Hindlimb muscle (tissue), 1 donor: ENCODE measurements around the gene NBPF3. TPM values are rescaled to one million over a fixed set of nuclear protein-coding genes. Genes with fewer than 3 reads are reported as not detected.
"Not testable (repeated sequence)": the region's sequence is repeated elsewhere in the genome, so short reads cannot be mapped to it uniquely, and the experiment has no call there.

Source experiments
- DNase-seq: peaks from one replicate; pipeline ENCODE4 v3.0.0-alpha.2; 2013
- polyA plus RNA-seq: library from polyadenylated mRNA; unstranded; fragments of 120-200 nt; gene quantifications from one replicate; pipeline ENCODE4 v1.2.1, GENCODE V29; 2013; ENCODE audit not compliant: insufficient read length

The NBPF3 gene
- 12.6 TPM for polyA plus RNA-seq

- peak; percentile 92 for DNase-seq
Measured at GRCh38 chr1:21439721-21440629, at the start of gene NBPF3. Gene NBPF3, plus strand, starts transcription at chr1:21440137. Its CDS starts 4,950 bp downstream, at chr1:21445087.

DNA sequence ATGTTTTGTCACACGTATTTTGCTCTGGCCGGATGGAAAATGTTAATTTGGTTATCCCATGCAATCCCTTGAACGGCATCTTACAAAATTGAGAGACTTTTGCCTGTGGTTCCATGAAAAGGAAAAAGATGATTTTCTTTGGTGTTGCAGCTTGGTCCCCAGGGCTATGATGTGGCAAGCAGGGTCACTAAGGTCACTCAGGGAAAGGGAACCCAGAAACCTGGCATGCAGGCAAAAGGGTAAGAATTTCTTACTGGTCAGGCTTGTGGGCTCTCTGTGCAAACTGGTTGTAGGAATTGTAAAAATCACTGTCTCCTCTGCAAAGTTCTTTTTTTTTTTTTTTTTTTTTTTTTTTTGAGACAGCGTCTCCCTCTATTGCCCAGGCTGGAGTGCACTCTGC lies 48.4 kb upstream of the NBPF3 start:
- no peak for DNase-seq

GRCh38 chr1:21392587-21393263 lies 47.2 kb upstream of the NBPF3 start:
- no peak for DNase-seq

GRCh38 chr1:21396516-21396915 lies 43.4 kb upstream of the NBPF3 start:
- DNase-seq = no peak

GRCh38 chr1:21397813-21398188 lies 42.1 kb upstream of the NBPF3 start:
- no peak for DNase-seq

DNA sequence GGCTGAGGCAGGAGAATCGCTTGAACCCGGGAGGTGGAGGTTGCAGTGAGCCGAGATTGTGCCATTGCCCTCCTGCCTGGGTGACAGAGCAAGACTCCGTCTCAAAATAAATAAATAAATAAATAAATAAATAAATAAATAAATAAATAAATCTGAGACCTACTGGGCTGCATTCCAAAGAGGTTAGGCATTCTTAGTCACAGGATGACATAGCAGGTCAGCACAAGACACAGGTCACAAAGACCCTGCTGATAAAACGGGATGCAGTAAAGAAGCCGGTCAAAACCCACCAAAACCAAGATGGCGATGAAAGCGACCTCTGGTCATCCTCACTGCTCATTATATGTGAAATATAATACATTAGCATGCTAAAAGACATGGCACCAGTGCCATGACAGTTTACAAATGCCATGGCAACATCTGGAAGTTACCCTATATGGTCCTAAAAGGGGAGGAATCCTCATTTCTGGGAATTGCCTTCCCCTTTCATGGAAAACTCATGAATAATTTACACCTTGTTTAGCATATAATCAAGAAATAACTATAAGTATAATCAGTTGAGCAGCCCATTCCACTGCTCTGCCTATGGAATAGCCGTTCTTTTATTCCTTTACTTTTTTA lies 38.1 kb upstream of the NBPF3 start:
- DNase-seq = not testable (repeated sequence)

GRCh38 chr1:21406659-21407058 lies 33.3 kb upstream of the NBPF3 start:
- no peak for DNase-seq

GRCh38 chr1:21409897-21410296 lies 30.0 kb upstream of the NBPF3 start:
- DNase-seq = not testable (repeated sequence)

- DNase-seq = no peak
Measured at GRCh38 chr1:21414015-21414414, 25.9 kb upstream of the NBPF3 start.

DNA sequence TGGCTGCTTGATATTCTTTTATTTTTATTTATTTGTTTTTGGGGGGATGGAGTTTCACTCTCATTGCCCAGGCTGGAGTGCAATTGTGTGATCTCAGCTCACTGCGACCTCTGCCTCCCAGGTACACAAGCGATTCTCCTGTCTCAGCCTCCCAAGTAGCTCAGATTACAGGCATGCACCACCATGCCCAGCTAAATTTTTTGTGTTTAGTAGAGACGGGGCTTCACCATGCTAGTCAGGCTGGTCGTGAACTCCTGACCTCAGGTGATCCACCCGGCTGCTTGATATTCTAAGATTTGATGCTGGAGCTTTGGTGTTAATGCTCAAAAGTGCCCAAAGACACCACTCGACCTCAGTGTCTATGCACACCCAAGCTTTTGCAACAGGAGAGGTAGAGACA lies 19.6 kb upstream of the NBPF3 start:
- DNase-seq = not testable (repeated sequence)

GRCh38 chr1:21421307-21421706 lies 18.6 kb upstream of the NBPF3 start:
- DNase-seq = not testable (repeated sequence)

DNA sequence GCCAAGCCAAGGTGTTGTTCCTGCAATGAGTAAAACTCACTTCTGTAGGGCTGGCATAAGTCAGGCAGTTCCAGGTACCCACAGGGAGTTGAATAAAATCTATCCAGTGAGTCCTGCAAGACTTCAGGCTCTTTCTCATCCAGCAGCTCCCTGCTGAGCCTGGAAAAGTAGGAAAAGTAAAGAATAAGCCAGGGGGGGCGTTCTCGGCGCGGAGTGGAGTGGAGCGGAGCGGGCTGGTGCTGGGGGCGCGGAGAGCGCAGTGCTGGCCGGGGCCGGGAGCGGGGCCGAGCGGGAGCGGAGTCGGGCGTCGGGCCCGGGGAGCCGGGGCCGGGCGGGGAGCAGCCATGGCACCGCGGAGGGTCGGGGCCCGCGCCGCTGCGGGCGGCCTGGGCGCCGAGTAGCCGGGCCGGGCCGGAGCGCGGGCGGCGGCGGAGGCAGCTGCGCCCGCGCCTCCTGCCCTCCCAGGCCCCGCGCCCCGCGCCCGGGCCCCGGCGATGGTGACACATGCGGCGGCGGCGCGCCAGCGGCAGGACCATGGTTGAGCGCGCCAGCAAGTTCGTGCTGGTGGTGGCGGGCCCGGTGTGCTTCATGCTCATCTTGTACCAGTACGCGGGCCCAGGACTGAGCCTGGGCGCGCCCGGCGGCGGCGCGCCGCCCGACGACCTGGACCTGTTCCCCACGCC lies 12.0 kb upstream of the NBPF3 start:
- not testable (repeated sequence) for DNase-seq

- DNase-seq = not testable (repeated sequence)
Measured at GRCh38 chr1:21428481-21429073, 11.4 kb upstream of the NBPF3 start.

DNA sequence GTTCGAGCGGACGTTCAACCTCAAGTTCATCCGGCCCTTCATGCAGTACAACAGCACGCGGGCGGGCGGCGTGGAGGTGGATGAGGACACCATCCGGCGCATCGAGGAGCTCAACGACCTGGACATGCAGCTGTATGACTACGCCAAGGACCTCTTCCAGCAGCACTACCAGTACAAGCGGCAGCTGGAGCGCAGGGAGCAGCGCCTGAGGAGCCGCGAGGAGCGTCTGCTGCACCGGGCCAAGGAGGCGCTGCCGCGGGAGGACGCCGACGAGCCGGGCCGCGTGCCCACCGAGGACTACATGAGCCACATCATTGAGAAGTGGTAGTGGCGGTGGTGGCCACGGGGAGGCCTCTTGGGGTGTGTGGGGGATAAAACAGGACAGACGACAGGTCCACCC lies 10.7 kb upstream of the NBPF3 start:
- not testable (repeated sequence) for DNase-seq

- not testable (repeated sequence) for DNase-seq
Measured at GRCh38 chr1:21430875-21431274, 9.1 kb upstream of the NBPF3 start.

DNA sequence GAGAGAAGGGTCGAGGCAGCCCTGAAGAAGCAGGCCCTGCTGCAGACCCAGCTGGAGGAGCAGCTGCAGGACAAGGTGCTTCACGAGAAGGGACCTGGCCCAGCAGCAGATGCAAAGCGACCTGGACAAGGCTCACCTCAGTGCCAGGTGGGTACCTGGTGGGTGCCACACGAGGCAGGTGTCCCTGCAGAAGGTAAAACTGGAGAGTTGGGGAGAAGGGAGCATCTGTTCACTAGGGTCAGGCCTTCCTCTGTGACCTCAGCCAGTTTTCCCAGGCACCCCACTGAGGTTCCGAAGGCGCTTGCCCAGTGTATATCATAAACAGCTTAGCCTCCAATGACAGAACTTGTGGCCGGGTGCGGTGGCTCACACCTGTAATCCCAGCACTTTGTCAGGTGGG lies 5.5 kb upstream of the NBPF3 start:
- no peak for DNase-seq

DNA sequence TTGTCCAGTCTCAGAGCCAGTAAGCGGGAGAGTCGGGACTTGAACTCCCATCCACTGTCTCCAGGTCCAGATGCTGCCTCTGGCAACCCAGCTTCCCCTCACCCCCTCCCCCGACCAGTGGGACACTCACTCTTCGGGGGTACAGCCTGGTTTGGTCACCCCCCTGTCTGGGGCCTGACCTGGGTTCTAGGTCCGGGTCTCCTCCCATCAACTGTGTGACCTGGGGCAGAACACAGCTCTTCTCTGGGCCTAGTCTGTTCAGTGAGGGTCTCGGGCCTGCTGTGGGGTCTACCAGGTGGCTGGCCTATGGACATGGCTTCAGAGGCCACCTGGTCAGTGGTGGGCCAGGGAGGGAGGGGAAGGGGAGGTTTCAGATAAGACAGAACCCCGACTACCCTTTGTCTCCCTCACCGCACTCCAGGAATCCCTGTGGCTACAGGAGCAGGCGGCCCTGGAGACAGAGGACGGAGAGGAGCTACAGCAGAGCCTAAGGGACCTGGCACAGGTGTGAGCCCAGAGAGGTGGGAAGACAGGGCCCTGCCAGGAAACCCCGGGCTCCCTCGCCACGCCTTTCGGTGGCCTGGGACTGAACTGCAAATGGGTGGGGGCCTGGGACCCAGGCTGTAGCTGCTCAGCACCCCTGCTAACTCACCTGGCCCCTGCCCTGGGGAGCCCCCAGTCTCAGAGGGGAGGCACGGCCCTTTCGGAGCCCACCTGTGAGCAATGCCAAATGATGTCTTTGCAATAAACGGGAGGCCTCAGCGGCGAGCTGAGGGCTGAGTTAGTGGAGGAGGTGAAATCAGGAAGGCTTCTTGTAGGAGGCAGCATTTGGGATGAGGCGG lies 4.1 kb upstream of the NBPF3 start:
- DNase-seq = no peak

GRCh38 chr1:21436488-21437340 lies 3.2 kb upstream of the NBPF3 start:
- DNase-seq = no peak

DNA sequence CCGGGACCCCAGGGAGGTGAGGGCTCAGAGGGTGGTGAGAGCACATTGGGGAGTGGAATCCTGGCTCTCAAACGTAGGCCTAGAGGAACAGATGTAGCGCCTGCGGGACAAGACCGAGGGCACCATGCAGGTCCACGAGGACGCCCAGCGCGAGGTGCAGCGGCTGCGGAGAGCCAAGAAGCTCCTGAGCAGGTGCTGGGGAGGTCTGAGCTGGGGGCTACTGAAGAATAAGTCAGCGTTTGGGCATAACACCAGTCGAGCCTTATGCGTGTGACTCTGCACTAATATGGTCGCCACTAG lies 2.6 kb upstream of the NBPF3 start:
- no peak for DNase-seq

GRCh38 chr1:21438646-21439312 lies 1.2 kb upstream of the NBPF3 start:
- not testable (repeated sequence) for DNase-seq
